ENCODE data around the gene JDP2. TPM values are rescaled to one million over a fixed set of nuclear protein-coding genes. Genes with fewer than 3 reads are reported as not detected.
"Not testable (repeated sequence)": the region's sequence is repeated elsewhere in the genome, so short reads cannot be mapped to it uniquely, and the experiment has no call there.

JDP2 gene
- total RNA-seq, 1 donor from 2014 or later = 44.4 TPM

GRCh38 chr14:75454963-75455546 is 27.2 kb downstream of the JDP2 start:
- DNase-seq (ENCODE audit: low read depth) = peak; percentile 95

GRCh38 chr14:75456069-75456996 is 28.5 kb downstream of the JDP2 start:
- no peak for DNase-seq (ENCODE audit: low read depth)

DNA sequence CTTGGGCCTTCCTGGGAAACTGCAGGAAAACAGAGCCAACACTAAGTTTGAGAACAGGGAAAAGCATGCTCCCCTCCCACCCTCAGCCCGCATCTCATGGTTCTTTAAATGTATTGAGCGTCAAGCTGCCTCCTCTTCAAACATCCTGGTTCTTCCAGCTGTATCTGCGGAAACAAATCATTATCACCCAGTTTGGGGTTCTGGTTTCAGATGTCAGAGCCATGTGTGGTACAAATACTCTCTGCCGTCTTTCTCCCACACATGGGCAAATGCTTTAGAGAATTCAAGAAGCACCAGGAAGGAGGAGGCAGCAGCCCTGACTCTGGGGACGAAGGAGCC is 29.1 kb downstream of the JDP2 start:
- DNase-seq (ENCODE audit: low read depth) = no peak

GRCh38 chr14:75457648-75458165 is 29.9 kb downstream of the JDP2 start:
- no peak for DNase-seq (ENCODE audit: low read depth)

DNA sequence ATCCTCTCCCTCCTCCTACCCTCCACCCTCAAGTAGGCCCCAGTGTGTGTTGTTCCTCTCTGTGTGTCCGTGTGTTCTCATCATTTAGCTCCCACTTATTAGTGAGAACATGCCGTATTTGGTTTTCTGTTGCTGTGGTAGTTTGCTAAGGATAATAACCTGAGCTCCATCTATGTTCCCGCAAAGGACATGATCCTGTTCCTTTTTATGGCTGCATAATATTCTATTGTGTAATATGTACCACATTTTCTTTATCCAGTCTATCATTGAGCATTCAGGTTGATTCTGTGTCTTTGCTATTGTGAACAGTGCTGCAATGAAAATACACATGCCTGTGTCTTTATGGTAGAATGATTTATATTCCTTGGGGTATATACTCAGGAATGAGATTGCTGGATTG is 30.5 kb downstream of the JDP2 start:
- no peak for DNase-seq (ENCODE audit: low read depth)

DNA sequence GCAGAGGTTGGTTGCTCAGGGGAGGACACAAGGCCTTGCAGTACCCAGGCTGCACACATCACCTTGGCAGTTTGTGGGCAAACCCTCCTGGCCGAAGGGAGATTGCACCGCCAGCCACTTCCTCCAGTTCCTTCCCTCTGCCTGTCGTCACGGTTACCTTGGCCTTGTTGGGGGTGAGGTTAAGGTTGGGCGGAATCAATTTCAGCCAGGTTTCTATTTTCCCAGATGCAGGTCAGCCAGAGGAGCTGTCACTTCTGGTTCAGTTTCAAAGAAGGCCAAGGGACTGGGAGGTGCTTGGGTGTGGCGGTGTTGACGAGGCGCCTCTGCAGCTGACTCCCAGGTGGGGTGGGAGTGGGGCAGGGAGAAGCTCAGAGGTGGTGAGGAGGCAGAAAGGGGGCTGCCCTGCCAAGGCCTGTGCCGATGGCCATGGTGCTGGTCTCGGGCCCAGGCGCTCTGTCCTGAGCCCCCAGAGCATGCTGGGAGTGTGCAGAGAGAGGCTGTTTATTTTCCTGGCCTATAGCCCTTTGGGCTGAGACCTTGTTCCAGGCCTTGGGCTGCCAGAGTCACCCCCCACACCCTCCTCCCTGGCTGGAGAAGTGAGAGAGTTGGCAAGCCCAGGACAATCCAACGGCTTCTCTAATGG is 31.4 kb downstream of the JDP2 start:
- DNase-seq (ENCODE audit: low read depth) = no peak

DNA sequence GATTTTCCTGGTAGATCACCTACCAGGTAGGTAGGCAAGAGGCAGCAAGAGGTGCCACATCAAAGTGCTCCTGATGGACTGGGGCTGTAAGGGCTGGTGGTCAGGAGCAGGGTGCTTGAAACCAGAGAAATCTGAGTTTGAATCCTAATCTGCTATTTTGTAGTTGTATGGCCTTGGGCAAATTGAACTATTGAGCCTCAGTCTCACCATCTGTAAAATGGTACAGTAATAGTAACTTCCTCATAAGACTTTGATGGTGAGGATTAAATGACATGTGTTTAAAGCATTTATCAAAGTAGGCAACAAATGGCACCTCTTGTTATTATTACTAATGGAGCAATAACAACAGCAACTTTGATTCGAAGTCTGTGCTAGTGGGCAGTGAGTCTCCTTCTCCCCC is 32.0 kb downstream of the JDP2 start:
- no peak for DNase-seq (ENCODE audit: low read depth)

GRCh38 chr14:75460394-75460793 is 32.6 kb downstream of the JDP2 start:
- DNase-seq (ENCODE audit: low read depth) = no peak

GRCh38 chr14:75461303-75461702 is 33.5 kb downstream of the JDP2 start:
- DNase-seq (ENCODE audit: low read depth) = no peak

DNA sequence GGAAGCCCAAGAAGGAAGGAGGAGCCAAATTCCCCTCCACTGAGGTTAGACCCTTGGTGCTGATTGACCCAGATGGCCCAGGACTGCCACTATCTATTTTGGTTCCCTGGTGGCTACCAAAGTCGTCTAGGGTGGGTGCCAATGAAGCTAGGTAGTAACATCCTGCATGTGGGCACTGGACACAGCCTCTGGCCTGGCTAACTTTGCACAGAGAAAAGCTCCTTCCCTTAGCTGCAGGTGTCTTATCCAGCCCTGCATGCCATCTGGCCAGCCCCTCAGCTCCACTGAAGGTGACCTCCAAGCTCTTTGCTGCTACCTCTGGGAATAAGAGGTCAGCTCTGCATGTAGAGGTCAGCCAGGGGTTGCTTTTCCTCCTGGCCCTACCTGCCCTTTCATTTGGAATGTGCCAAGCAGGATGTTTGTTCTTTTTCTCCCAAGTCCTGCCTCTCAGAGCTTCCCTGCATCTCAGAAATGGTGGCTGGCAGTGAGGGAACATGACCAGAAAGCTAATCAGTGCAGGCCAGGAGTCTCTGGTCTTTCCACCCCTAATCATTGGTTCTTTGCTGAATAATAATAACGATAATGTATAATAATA is 34.0 kb downstream of the JDP2 start:
- no peak for DNase-seq (ENCODE audit: low read depth)

GRCh38 chr14:75464626-75465025 is 36.8 kb downstream of the JDP2 start:
- DNase-seq (ENCODE audit: low read depth) = no peak

DNA sequence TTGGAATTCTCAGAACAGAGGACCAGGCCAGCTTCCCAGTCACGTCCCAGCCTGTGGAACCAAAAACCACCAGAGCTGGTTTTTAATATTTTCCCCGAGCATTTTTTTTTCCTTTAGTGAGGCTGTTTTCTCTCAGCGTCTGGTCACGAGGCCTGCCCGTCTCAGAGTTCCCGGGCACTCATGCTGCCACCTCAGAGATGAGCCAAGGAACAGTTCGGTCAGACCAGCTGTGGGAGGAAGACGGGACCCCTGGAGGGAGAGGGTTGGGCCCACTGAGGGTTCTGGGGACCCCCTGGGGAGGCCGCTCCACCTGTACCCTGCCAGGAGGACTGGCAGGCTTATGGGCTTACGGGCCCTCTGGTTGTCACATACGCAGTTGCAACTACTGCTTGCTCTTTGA is 39.9 kb downstream of the JDP2 start:
- DNase-seq (ENCODE audit: low read depth) = no peak

DNA sequence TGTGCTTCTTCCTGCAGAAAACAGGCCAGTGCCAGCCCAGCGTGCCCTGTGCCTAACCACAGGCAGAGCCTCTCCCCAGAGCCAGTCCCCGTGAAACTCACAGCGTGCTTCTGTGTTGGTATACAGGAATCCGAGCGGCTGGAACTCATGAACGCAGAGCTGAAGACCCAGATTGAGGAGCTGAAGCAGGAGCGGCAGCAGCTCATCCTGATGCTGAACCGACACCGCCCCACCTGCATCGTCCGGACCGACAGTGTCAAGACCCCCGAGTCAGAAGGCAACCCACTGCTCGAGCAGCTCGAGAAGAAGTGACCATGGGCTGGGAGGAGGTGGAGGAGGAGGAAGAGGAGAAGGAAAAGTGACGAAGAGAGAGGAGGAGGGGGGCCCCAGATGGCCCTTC is 41.3 kb downstream of the JDP2 start:
- DNase-seq (ENCODE audit: low read depth) = no peak

- DNase-seq (ENCODE audit: low read depth) = no peak
These were observed 41.9 kb downstream of the JDP2 start for GRCh38 chr14:75469606-75470237.

DNA sequence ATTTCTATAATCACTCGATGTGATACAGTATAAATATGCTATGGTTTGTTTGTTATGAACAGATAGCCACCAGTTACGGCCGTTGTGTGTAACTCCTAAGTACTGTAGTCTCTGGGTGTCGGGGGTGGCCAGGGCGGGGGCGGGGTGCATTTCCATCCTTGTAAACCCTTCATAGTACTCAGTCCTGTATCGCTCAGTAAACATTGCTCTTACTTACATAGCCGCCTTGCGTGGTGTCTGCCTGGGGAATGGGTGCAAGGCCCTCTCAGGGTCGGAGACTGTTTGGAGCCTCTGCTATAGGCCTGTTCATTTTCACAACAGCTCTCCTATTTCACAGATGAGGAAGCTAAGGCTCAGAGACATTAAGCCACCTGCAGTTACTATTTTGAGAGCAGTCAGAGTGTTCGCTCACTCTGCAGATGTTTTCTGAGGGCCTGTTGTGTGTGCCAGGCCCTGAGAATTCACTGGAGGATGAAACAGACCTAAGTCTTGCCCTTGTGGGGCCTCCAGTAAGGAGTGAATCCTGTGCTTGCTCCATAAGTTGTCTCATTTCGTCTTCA is 42.5 kb downstream of the JDP2 start:
- DNase-seq (ENCODE audit: low read depth) = no peak

DNA sequence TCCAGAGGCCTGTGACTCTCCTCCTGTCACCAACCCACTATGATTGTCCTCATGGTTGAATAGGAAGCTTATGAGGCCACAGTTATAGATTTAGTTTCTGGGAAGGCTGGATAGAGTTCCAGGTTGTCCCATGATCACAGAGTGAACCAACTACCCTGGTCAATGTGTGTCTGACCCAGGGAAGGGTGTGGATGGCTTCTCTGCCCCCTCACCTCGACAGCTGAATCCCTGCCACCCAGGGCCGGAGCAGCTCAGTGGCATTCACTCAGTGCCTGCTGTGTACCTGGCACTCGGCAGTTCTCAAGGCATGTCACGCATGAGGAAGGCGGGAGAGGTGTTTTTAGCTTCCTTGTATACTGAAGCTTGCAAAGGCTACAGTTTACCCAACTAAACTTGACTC is 43.2 kb downstream of the JDP2 start:
- no peak for DNase-seq (ENCODE audit: low read depth)

- not testable (repeated sequence) for DNase-seq (ENCODE audit: low read depth)
These were observed 46.3 kb downstream of the JDP2 start for GRCh38 chr14:75474127-75474526.

GRCh38 chr14:75476274-75476995 is 48.6 kb downstream of the JDP2 start:
- DNase-seq (ENCODE audit: low read depth) = peak; percentile 53

DNA sequence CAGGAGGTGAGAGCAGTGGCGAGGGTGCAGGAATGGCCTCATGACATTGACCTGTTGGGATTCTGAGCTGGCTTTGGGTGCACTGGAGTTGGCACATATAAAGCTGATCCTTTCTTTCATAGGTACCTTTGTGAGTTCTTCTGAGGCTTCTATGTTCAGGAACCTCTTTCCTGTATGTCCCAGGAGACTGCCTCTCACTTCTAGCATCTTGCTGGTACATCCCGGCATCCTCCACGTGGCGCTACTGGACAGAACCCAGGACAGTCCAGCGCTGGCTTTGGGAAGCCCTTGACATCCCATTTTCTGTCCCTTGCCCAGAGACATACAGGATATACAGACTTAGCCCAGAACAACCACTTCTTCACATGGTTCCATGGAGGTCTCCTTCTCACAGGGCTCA is 50.1 kb downstream of the JDP2 start:
- DNase-seq (ENCODE audit: low read depth) = no peak

All from myocyte (in vitro differentiated cells).